Activated CD8-positive, alpha-beta T cell treated with anti-CD3 and anti-CD28 coated beads for 36 hours (primary cell): ENCODE results near the gene DUSP12. TPM values are rescaled to one million over a fixed set of nuclear protein-coding genes. Genes with fewer than 3 reads are reported as not detected.
A peak's percentile ranks its signal among the peaks of the same experiment; 100 is the strongest.

ENCODE experiments used
- ATAC-seq: fragments of 200-7000 bp; cut with Tn5 transposase; one replicate; pipeline ENCODE4 v1.10.0; 2021; ENCODE audit warnings: mild to moderate bottlenecking, moderate library complexity
- CTCF ChIA-PET: fragments of 350-600 bp; sonication (Branson Sonifier 250); formaldehyde crosslinking; loops from one replicate; lab custom pipeline; 2021; ENCODE audit warnings: antibody characterized with exemption; lab: Charles Lee
- POLR2A ChIA-PET: fragments of 350-600 bp; sonication (Branson Sonifier 250); formaldehyde crosslinking; loops from one replicate; lab custom pipeline; 2021; ENCODE audit warnings: antibody characterized with exemption; lab: Charles Lee
- DNase-seq: peaks from one replicate; pipeline ENCODE4 v3.0.0-alpha.2; 2020
- H3K27ac Mint-ChIP-seq: one replicate; pipeline ENCODE4 v1.8.0; 2021; ENCODE audit warnings: mild to moderate bottlenecking, mixed read lengths
- H3K27me3 Mint-ChIP-seq: one replicate; pipeline ENCODE4 v1.8.0; 2021; ENCODE audit warnings: mixed read lengths
- H3K36me3 Mint-ChIP-seq: one replicate; pipeline ENCODE4 v1.8.0; 2021; ENCODE audit warnings: low read depth, mixed read lengths
- H3K4me1 Mint-ChIP-seq: one replicate; pipeline ENCODE4 v1.8.0; 2021; ENCODE audit warnings: low read depth, mixed read lengths
- H3K4me3 Mint-ChIP-seq: one replicate; pipeline ENCODE4 v1.8.0; 2021; ENCODE audit warnings: mild to moderate bottlenecking, moderate library complexity, mixed read lengths
- H3K9me3 Mint-ChIP-seq: one replicate; pipeline ENCODE4 v1.8.0; 2021; ENCODE audit warnings: mixed read lengths
- CTCF ChIP-seq: fragments of 200-600 bp; IDR thresholded peaks from one replicate; pipeline ENCODE4 v1.8.0; 2022; ENCODE audit warnings: antibody characterized with exemption, mild to moderate bottlenecking
- intact Hi-C: fragments of 100-400 bp; cut with micrococcal nuclease; formaldehyde crosslinking; loops from one replicate; pipeline ENCODE4 v1.10.0; 2022
- total RNA-seq, 2 experiments: library from RNA; stranded (reverse); gene quantifications; one replicate each; pipeline ENCODE4 v1.2.3, GENCODE V29; 2021

DUSP12 gene
- total RNA-seq, 2 experiments from 2014 or later: 25.3 to 25.4 TPM

- Mint-ChIP-seq H3K9me3 (no peaks in the 10 kb centered on the region), H3K4me1 (peaks cover 43% of the 10 kb centered on the region), H3K36me3 (no peaks in the 10 kb centered on the region), H3K27ac (peak overlapping the region; percentile 88), H3K27me3 (peaks cover 5% of the 10 kb centered on the region), H3K4me3 (peak overlapping the region; percentile 20)
- no peak for TF ChIP-seq CTCF
- POLR2A ChIA-PET: interaction anchor here (1.5 kb wide), 1 partner anchor 330 kb away, joined by 3 read pairs; no protein-coding TSS in a partner anchor
- CTCF ChIA-PET: interaction anchor here (0.8 to 3.0 kb wide), 4 partner anchors 9 to 243 kb away, joined by 3 to 22 read pairs (median 8); no protein-coding TSS in a partner anchor
- ATAC-seq (peak; percentile 50), DNase-seq (peak; percentile 56)
- intact Hi-C loops: loop anchor here (10.0 kb wide), 1 partner anchor 105 kb away; no protein-coding TSS in a partner anchor
These were observed 19.5 kb upstream of the DUSP12 start for GRCh38 chr1:161730050-161730564.

- POLR2A ChIA-PET: no interaction called here
- Mint-ChIP-seq H3K27ac (no peak overlapping the region), H3K27me3 (peaks cover 1% of the 10 kb centered on the region), H3K9me3 (no peaks in the 10 kb centered on the region), H3K36me3 (no peaks in the 10 kb centered on the region), H3K4me3 (no peak overlapping the region), H3K4me1 (peaks cover 47% of the 10 kb centered on the region)
- intact Hi-C loops: loop anchor here (10.0 kb wide), 1 partner anchor 106 kb away; no protein-coding TSS in a partner anchor
- DNase-seq (no peak), ATAC-seq (no peak)
- TF ChIP-seq CTCF: no peak
- CTCF ChIA-PET: interaction anchor here (2.1 to 3.0 kb wide), 2 partner anchors 10 to 244 kb away, joined by 6 to 22 read pairs; no protein-coding TSS in a partner anchor
These were observed 18.3 kb upstream of the DUSP12 start for GRCh38 chr1:161731241-161731640.

- Mint-ChIP-seq H3K4me3 (no peak overlapping the region), H3K36me3 (no peaks in the 10 kb centered on the region), H3K9me3 (no peaks in the 10 kb centered on the region), H3K4me1 (peaks cover 53% of the 10 kb centered on the region), H3K27ac (no peak overlapping the region), H3K27me3 (peaks cover 3% of the 10 kb centered on the region)
- ChIA-PET POLR2A (interaction anchor here (0.9 to 1.3 kb wide), 2 partner anchors 18 to 25 kb away, joined by 3 to 4 read pairs; partner anchors contain the start of genes DUSP12 and FCRLA), CTCF (interaction anchor here (1.2 to 3.0 kb wide), 2 partner anchors 9 to 192 kb away, joined by 3 to 22 read pairs; no protein-coding TSS in a partner anchor)
- no peak for ATAC-seq
- DNase-seq: no peak
- no peak for TF ChIP-seq CTCF
- intact Hi-C loops: loop anchor here (10.0 kb wide), 1 partner anchor 107 kb away; no protein-coding TSS in a partner anchor
These were observed 17.4 kb upstream of the DUSP12 start for GRCh38 chr1:161731981-161732718.

- ChIA-PET CTCF (interaction anchor here (0.9 to 9.1 kb wide), 2 partner anchors 27 to 245 kb away, joined by 3 to 69 read pairs; no protein-coding TSS in a partner anchor), POLR2A (interaction anchor here (1.3 kb wide), 1 partner anchor 16 kb away, joined by 3 read pairs; the partner anchor contains the start of gene DUSP12)
- TF ChIP-seq CTCF: no peak
- H3K9me3 Mint-ChIP-seq: no peaks in the 10 kb centered on the region
- H3K27ac Mint-ChIP-seq: no peak overlapping the region
- ATAC-seq (no peak), DNase-seq (no peak)
- H3K4me1 Mint-ChIP-seq: peaks cover 49% of the 10 kb centered on the region
- no peak overlapping the region for H3K4me3 Mint-ChIP-seq
- intact Hi-C loops: loop anchor here (10.0 kb wide), 1 partner anchor 109 kb away; no protein-coding TSS in a partner anchor
- no peaks in the 10 kb centered on the region for H3K36me3 Mint-ChIP-seq
- H3K27me3 Mint-ChIP-seq: peaks cover 3% of the 10 kb centered on the region
These were observed 16.1 kb upstream of the DUSP12 start for GRCh38 chr1:161733526-161733925.
